ENCODE measurements around the gene SORCS2.

GRCh38 chr4:7574287-7575014, 382.1 kb downstream of the SORCS2 start:
- TF ChIP-seq CTCF (IDR thresholded peaks at IDR 0.05; ENCODE audit: low read depth, low read length) (no peak), POLR2A (IDR thresholded peaks at IDR 0.05; ENCODE audit: extremely low read depth, insufficient read length) (no peak), MYC (IDR thresholded peaks at IDR 0.05; ENCODE audit: low read depth, low read length) (no peak), MAX (IDR thresholded peaks at IDR 0.05; ENCODE audit: low read depth, low read length) (no peak)
